GM23338 (cell line): ENCODE measurements around the gene LCN6. TPM values are rescaled to one million over a fixed set of nuclear protein-coding genes. Genes with fewer than 3 reads are reported as not detected.

Experiments
- ATAC-seq: fragments of 200-7000 bp; cut with Tn5 transposase; 3 replicates; pipeline ENCODE4 v1.9.1; 2020
- DNase-seq: peaks from one replicate; pipeline ENCODE4 v3.0.0-alpha.2; 2015; ENCODE audit warnings: low spot score
- H2AFZ ChIP-seq: fragments of 200-600 bp; sonication (generic); 2 replicates; pipeline ENCODE4 v1.8.0; 2016; ENCODE audit warnings: antibody characterized with exemption, mild to moderate bottlenecking, moderate library complexity
- H3F3A ChIP-seq: fragments of 200-600 bp; sonication (generic); replicated peaks from 2 replicates; pipeline ENCODE4 v1.8.0; 2017; ENCODE audit warnings: antibody characterized with exemption, mixed run types, low read depth
- H3K27ac ChIP-seq: fragments of 200-600 bp; sonication (generic); 2 replicates; pipeline ENCODE4 v1.6.1; 2016; ENCODE audit warnings: low read depth
- H3K27me3 ChIP-seq: fragments of 200-600 bp; sonication (generic); 2 replicates; pipeline ENCODE4 v1.8.0; 2016; ENCODE audit warnings: mild to moderate bottlenecking, mixed run types, moderate library complexity; ENCODE audit not compliant: insufficient read depth
- H3K36me3 ChIP-seq: fragments of 200-600 bp; sonication (generic); 2 replicates; pipeline ENCODE4 v1.8.0; 2016; ENCODE audit warnings: mild to moderate bottlenecking; ENCODE audit not compliant: insufficient read depth
- H3K4me1 ChIP-seq: fragments of 200-600 bp; sonication (generic); 2 replicates; pipeline ENCODE4 v1.8.0; 2016; ENCODE audit warnings: mild to moderate bottlenecking, moderate library complexity; ENCODE audit not compliant: insufficient read depth
- H3K4me2 ChIP-seq: fragments of 200-600 bp; sonication (generic); 2 replicates; pipeline ENCODE4 v1.7.1; 2017; ENCODE audit warnings: mixed run types
- H3K4me3 ChIP-seq: fragments of 200-600 bp; sonication (generic); 2 replicates; pipeline ENCODE4 v1.6.1; 2016; ENCODE audit warnings: mixed run types
- H3K79me2 ChIP-seq: fragments of 200-600 bp; sonication (generic); replicated peaks from 2 replicates; pipeline ENCODE4 v1.8.0; 2017; ENCODE audit warnings: mild to moderate bottlenecking; ENCODE audit not compliant: insufficient read depth
- H3K9me2 ChIP-seq: fragments of 200-600 bp; sonication (generic); 2 replicates; pipeline ENCODE4 v1.8.0; 2017; ENCODE audit not compliant: insufficient read depth
- H4K20me1 ChIP-seq: fragments of 200-600 bp; sonication (generic); replicated peaks from 2 replicates; pipeline ENCODE4 v1.8.0; 2017; ENCODE audit warnings: mild to moderate bottlenecking; ENCODE audit not compliant: insufficient read depth
- H3K27ac Mint-ChIP-seq: 2 replicates; pipeline ENCODE4 v1.8.0; 2020; ENCODE audit warnings: inconsistent platforms, mild to moderate bottlenecking, moderate library complexity, mixed read lengths
- H3K27me3 Mint-ChIP-seq: 3 replicates; pipeline ENCODE4 v1.8.0; 2022; ENCODE audit warnings: low read depth, mild to moderate bottlenecking, moderate library complexity, mixed read lengths, inconsistent platforms; ENCODE audit not compliant: insufficient read depth, poor library complexity
- H3K36me3 Mint-ChIP-seq: 3 replicates; pipeline ENCODE4 v1.8.0; 2021; ENCODE audit warnings: low read depth, mild to moderate bottlenecking, inconsistent platforms, moderate library complexity, mixed read lengths
- H3K4me1 Mint-ChIP-seq: 3 replicates; pipeline ENCODE4 v1.8.0; 2020; ENCODE audit warnings: mild to moderate bottlenecking, inconsistent platforms, mixed read lengths
- H3K4me3 Mint-ChIP-seq: 3 replicates; pipeline ENCODE4 v1.8.0; 2021; ENCODE audit warnings: moderate library complexity, mild to moderate bottlenecking, inconsistent platforms, mixed read lengths
- H3K9me3 Mint-ChIP-seq: 3 replicates; pipeline ENCODE4 v1.8.0; 2020; ENCODE audit warnings: moderate library complexity, mild to moderate bottlenecking, inconsistent platforms, mixed read lengths
- ETS1 ChIP-seq: IDR thresholded peaks from 2 replicates; pipeline ENCODE4 v1.6.1; 2016; ENCODE audit warnings: antibody characterized with exemption
- EZH2 ChIP-seq: fragments of 200-600 bp; sonication (generic); IDR thresholded peaks from one replicate; pipeline ENCODE4 v1.8.0; 2017; ENCODE audit warnings: antibody characterized with exemption, mild to moderate bottlenecking, low read depth; ENCODE audit not compliant: unreplicated experiment
- JUNB ChIP-seq: IDR thresholded peaks from one replicate; pipeline ENCODE4 v1.6.1; 2016; ENCODE audit warnings: antibody characterized with exemption; ENCODE audit not compliant: unreplicated experiment
- NANOG ChIP-seq: IDR thresholded peaks from 2 replicates; pipeline ENCODE4 v1.6.1; 2016; ENCODE audit warnings: antibody characterized with exemption, borderline replicate concordance
- POLR2AphosphoS5 ChIP-seq: IDR thresholded peaks from 2 replicates; pipeline ENCODE4 v1.6.1; 2016; ENCODE audit warnings: antibody characterized with exemption, low read depth
- STAT1 ChIP-seq: IDR thresholded peaks from one replicate; pipeline ENCODE4 v1.6.1; 2016; ENCODE audit warnings: antibody characterized with exemption; ENCODE audit not compliant: unreplicated experiment
- ZNF462 ChIP-seq: fragments of 250-450 bp; sonication (Bioruptor Pico); IDR thresholded peaks from 2 replicates; pipeline ENCODE4 v1.5.0; 2020; ENCODE audit warnings: mild to moderate bottlenecking, moderate library complexity
- polyA plus RNA-seq: library from polyadenylated mRNA; unstranded; fragments of >200 nt; fragmentation: Nextera tagmentation; extraction: Ambion mirVana; gene quantifications from 2 replicates; pipeline ENCODE4 v1.2.1, GENCODE V29; 2016
- total RNA-seq: library from RNA; depleted of rRNA; stranded (reverse); fragments of >200 nt; shearing (Covaris generic); gene quantifications from 2 replicates; pipeline ENCODE4 v1.2.3, GENCODE V29; 2014

Gene LCN6
- total and polyA plus RNA-seq, 2 experiments from 2014 or later: not detected

- TF ChIP-seq ZNF462: no peak
These were observed 8.3 kb downstream of the LCN6 start (continued) for GRCh38 chr9:136740069-136740468.

- no peaks in the 10 kb centered on the region for H3K4me1 ChIP-seq
- H3K36me3 Mint-ChIP-seq: no peaks in the 10 kb centered on the region
- H3K4me1 Mint-ChIP-seq: peaks cover 2% of the 10 kb centered on the region; the same call in 1 of the 3 replicates
- no peak overlapping the region for H3K27ac Mint-ChIP-seq
- no peak overlapping the region for H2AFZ ChIP-seq
- ATAC-seq (no peak), DNase-seq (no peak)
- no peak overlapping the region for H3K4me3 Mint-ChIP-seq
- no peaks in the 10 kb centered on the region for H3F3A ChIP-seq
- H3K27me3 ChIP-seq: no peaks in the 10 kb centered on the region
- H3K9me3 Mint-ChIP-seq: no peaks in the 10 kb centered on the region; the same call in 2 of the 3 replicates
- no peak overlapping the region for H3K4me3 ChIP-seq
- no peak overlapping the region for H3K27ac ChIP-seq
- no peaks in the 10 kb centered on the region for H3K79me2 ChIP-seq
- no peak overlapping the region for H3K4me2 ChIP-seq
- no peaks in the 10 kb centered on the region for H4K20me1 ChIP-seq
- H3K27me3 Mint-ChIP-seq: peaks cover 14% of the 10 kb centered on the region
- H3K36me3 ChIP-seq: no peaks in the 10 kb centered on the region
- no peaks in the 10 kb centered on the region for H3K9me2 ChIP-seq
- no peak for TF ChIP-seq NANOG
- TF ChIP-seq JUNB: no peak
- no peak for TF ChIP-seq ZNF462
- TF ChIP-seq POLR2AphosphoS5: no peak
- no peak for TF ChIP-seq ETS1
- no peak for TF ChIP-seq STAT1
- no peak for TF ChIP-seq EZH2
These were observed 8.8 kb downstream of the LCN6 start for GRCh38 chr9:136739509-136739908.
